B cell (primary cell): ENCODE data around the gene PPP3CA. TPM values are rescaled to one million over a fixed set of nuclear protein-coding genes. Genes with fewer than 3 reads are reported as not detected.

ENCODE experiments used
- ATAC-seq: fragments of 200-7000 bp; cut with Tn5 transposase; one replicate; pipeline ENCODE4 v1.10.0; 2021; ENCODE audit warnings: low read depth, mild to moderate bottlenecking, moderate number of reproducible peaks, moderate library complexity
- CTCF ChIA-PET: fragments of 350-600 bp; sonication (Branson Sonifier 250); formaldehyde crosslinking; loops from one replicate; lab custom pipeline; 2021; ENCODE audit warnings: antibody characterized with exemption, inconsistent platforms; lab: Charles Lee
- POLR2A ChIA-PET: fragments of 350-600 bp; sonication (Branson Sonifier 250); formaldehyde crosslinking; loops from one replicate; lab custom pipeline; 2021; ENCODE audit warnings: antibody characterized with exemption; lab: Charles Lee
- DNase-seq: peaks from one replicate; pipeline ENCODE4 v3.0.0; 2013
- H2AFZ ChIP-seq: 2 replicates; pipeline ENCODE4 v1.6.1; 2012; ENCODE audit warnings: mild to moderate bottlenecking, low read depth, low read length; ENCODE audit not compliant: insufficient read depth, poor library complexity, severe bottlenecking
- H3K27ac ChIP-seq, 2 donors: 1 replicate in 1 of 2; 2 replicates in 1 of 2; pipeline ENCODE4 v1.5.1; 2012 to 2013; ENCODE audit warnings: low read length in 2 of 2, mild to moderate bottlenecking in 2 of 2, moderate library complexity in 1 of 2
- H3K27me3 ChIP-seq, 4 experiments: fragments of 200-600 bp in 1 of 4; sonication (generic) in 1 of 4; replicated peaks in 1 of 4; 1 replicate in 2 of 4; 2 replicates in 2 of 4; pipeline versions ENCODE4 v1.6.1 to v1.7.0; 2013 to 2016; ENCODE audit warnings: low read length in 3 of 4, mild to moderate bottlenecking in 2 of 4, mixed read lengths in 1 of 4, moderate library complexity in 1 of 4; ENCODE audit not compliant: insufficient read depth in 4 of 4, control insufficient read depth in 3 of 4; ENCODE audit errors: control extremely low read depth in 1 of 4
- H3K36me3 ChIP-seq, 2 experiments: replicated peaks in 1 of 2; 1 replicate in 1 of 2; 2 replicates in 1 of 2; pipeline versions ENCODE4 v1.6.1 to v1.7.1; 2013; ENCODE audit warnings: low read length in 1 of 2; ENCODE audit not compliant: insufficient read depth in 2 of 2, control insufficient read depth in 1 of 2; ENCODE audit errors: control extremely low read depth in 1 of 2, extremely low read depth in 1 of 2
- H3K4me1 ChIP-seq, 2 donors: fragments of 200-600 bp in 1 of 2; sonication (generic) in 1 of 2; 1 replicate in 1 of 2; 2 replicates in 1 of 2; pipeline versions ENCODE4 v1.5.1 to v1.6.1; 2013 to 2017; ENCODE audit warnings: low read length in 2 of 2; ENCODE audit not compliant: control insufficient read depth in 2 of 2, insufficient read depth in 2 of 2
- H3K4me2 ChIP-seq: replicated peaks from 2 replicates; pipeline ENCODE3; 2012; ENCODE audit warnings: mild to moderate bottlenecking, low read depth, low read length; ENCODE audit not compliant: poor library complexity, severe bottlenecking
- H3K4me3 ChIP-seq, 5 experiments: fragments of 200-600 bp in 1 of 5; sonication (generic) in 1 of 5; 1 replicate in 3 of 5; 2 replicates in 2 of 5; pipeline versions ENCODE4 v1.5.1 to v1.7.0; 2011 to 2016; ENCODE audit warnings: low read length in 4 of 5, mild to moderate bottlenecking in 4 of 5, low read depth in 2 of 5, control low read depth in 1 of 5, moderate library complexity in 1 of 5; ENCODE audit not compliant: insufficient read depth in 1 of 5; ENCODE audit errors: control extremely low read depth in 1 of 5, extremely low read depth in 1 of 5
- H3K79me2 ChIP-seq: fragments of 200-600 bp; sonication (generic); one replicate; pipeline ENCODE4 v1.6.0; 2016; ENCODE audit warnings: low read length; ENCODE audit not compliant: control insufficient read depth, insufficient read depth
- H3K9ac ChIP-seq: fragments of 200-600 bp; sonication (generic); 2 replicates; pipeline ENCODE4 v1.6.1; 2017; ENCODE audit warnings: mild to moderate bottlenecking, low read length, moderate library complexity
- H3K9me3 ChIP-seq, 3 donors: one replicate each; pipeline versions ENCODE4 v1.6.1 to v1.7.1; 2013; ENCODE audit warnings: low read length in 2 of 3; ENCODE audit not compliant: control insufficient read depth in 2 of 3, insufficient read depth in 1 of 3; ENCODE audit errors: control extremely low read depth in 1 of 3
- H4K20me1 ChIP-seq: 2 replicates; pipeline ENCODE4 v1.6.0; 2012; ENCODE audit warnings: mild to moderate bottlenecking, low read length; ENCODE audit not compliant: insufficient read depth, control insufficient read depth, poor library complexity, severe bottlenecking
- H3K27ac Mint-ChIP-seq: one replicate; pipeline ENCODE4 v1.8.0; 2021; ENCODE audit warnings: mixed read lengths
- H3K27me3 Mint-ChIP-seq: one replicate; pipeline ENCODE4 v1.8.0; 2021; ENCODE audit warnings: mixed read lengths
- H3K4me1 Mint-ChIP-seq: one replicate; pipeline ENCODE4 v1.8.0; 2021; ENCODE audit warnings: mixed read lengths
- H3K4me3 Mint-ChIP-seq: one replicate; pipeline ENCODE4 v1.8.0; 2021; ENCODE audit warnings: mixed read lengths
- H3K9me3 Mint-ChIP-seq: one replicate; pipeline ENCODE4 v1.8.0; 2022; ENCODE audit warnings: mixed read lengths; ENCODE audit not compliant: insufficient read depth
- CTCF ChIP-seq: fragments of 200-600 bp; IDR thresholded peaks from one replicate; pipeline ENCODE4 v1.8.0; 2022; ENCODE audit warnings: antibody characterized with exemption, mild to moderate bottlenecking
- EZH2 ChIP-seq: IDR thresholded peaks from 2 replicates; pipeline ENCODE4 v1.6.1; 2012; ENCODE audit warnings: borderline replicate concordance, low read depth, mild to moderate bottlenecking, moderate library complexity, low read length; ENCODE audit not compliant: insufficient read depth, poor library complexity, severe bottlenecking
- WGBS: methylation state at CpG from one replicate; pipeline ENCODE4 v1.1.5; 2013; ENCODE audit warnings: missing lambda C conversion rate; ENCODE audit not compliant: insufficient coverage; 5-methylcytosine and 5-hydroxymethylcytosine counted together
- intact Hi-C: fragments of 100-400 bp; cut with micrococcal nuclease; formaldehyde crosslinking; loops from one replicate; pipeline ENCODE4 v1.10.0; 2022
- polyA plus RNA-seq: library from polyadenylated mRNA; depleted of rRNA; stranded (reverse); fragments of >200 nt; gene quantifications from 2 replicates; pipeline ENCODE4 v1.2.3, GENCODE V29; 2012
- total RNA-seq, 2 donors: library from RNA; stranded (reverse); fragments of 120-200 nt in 1 of 2; gene quantifications; 1 replicate in 1 of 2; 2 replicates in 1 of 2; pipeline versions ENCODE4 v1.2.3 to v1.2.4, GENCODE V29; 2013 to 2022

Gene PPP3CA
- total and polyA plus RNA-seq, 2 donors (not counting 1 experiment from before 2014, with no cell fraction given), result 14.3 to 85.1 TPM

GRCh38 chr4:101286663-101287062, 60.7 kb downstream of the PPP3CA start:
- TF ChIP-seq CTCF (no peak), EZH2 (no peak)
- H3K27me3 Mint-ChIP-seq, result no peaks in the 10 kb centered on the region
- peaks cover 32 to 62% of the 10 kb centered on the region in 2 donors for H3K4me1 ChIP-seq
- no CpG with 5 or more reads among the region's 1 CpG for WGBS
- no peaks in the 10 kb centered on the region for H3K9me3 Mint-ChIP-seq
- H4K20me1 ChIP-seq, result peaks cover 37% of the 10 kb centered on the region
- peaks cover 79% of the 10 kb centered on the region for H3K4me1 Mint-ChIP-seq
- H3K79me2 ChIP-seq, result peaks cover 85% of the 10 kb centered on the region
- no peak overlapping the region for H3K4me3 Mint-ChIP-seq
- H3K4me2 ChIP-seq, result no peak overlapping the region
- ChIA-PET POLR2A (no interaction called here), CTCF (interaction anchor here (0.5 kb wide), 1 partner anchor 144 kb away, joined by 4 read pairs; no protein-coding TSS in a partner anchor)
- H3K27ac Mint-ChIP-seq, result no peak overlapping the region
- no peaks in the 10 kb centered on the region for H3K9me3 ChIP-seq
- H3K36me3 ChIP-seq, result peaks cover 0 to 2% of the 10 kb centered on the region in 2 experiments
- H3K27ac ChIP-seq, result peak overlapping the region in 1 of 2 donors; percentile 38
- no peak overlapping the region for H3K9ac ChIP-seq
- no peak overlapping the region for H2AFZ ChIP-seq
- H3K27me3 ChIP-seq, result no peaks in the 10 kb centered on the region
- H3K4me3 ChIP-seq, result no peak overlapping the region
- ATAC-seq, result no peak
- no peak for DNase-seq
- intact Hi-C loops, result no loop called here

- WGBS, result no CpG with 5 or more reads among the region's 4 CpGs
Measured at GRCh38 chr4:101285985-101286384, 61.3 kb downstream of the PPP3CA start.

More at GRCh38 chr4:101285985-101286384, 61.3 kb downstream of the PPP3CA start:
- TF ChIP-seq EZH2 (no peak), CTCF (no peak)
- intact Hi-C loops, result no loop called here
- Mint-ChIP-seq H3K27ac (no peak overlapping the region), H3K4me1 (peaks cover 75% of the 10 kb centered on the region), H3K4me3 (no peak overlapping the region), H3K27me3 (no peaks in the 10 kb centered on the region), H3K9me3 (no peaks in the 10 kb centered on the region)
- H3K27me3 ChIP-seq, result no peaks in the 10 kb centered on the region
- H3K9me3 ChIP-seq, result no peaks in the 10 kb centered on the region
- no peak overlapping the region for H3K4me3 ChIP-seq
- peaks cover 31 to 59% of the 10 kb centered on the region in 2 donors for H3K4me1 ChIP-seq
- no peak overlapping the region for H3K4me2 ChIP-seq
- ChIA-PET POLR2A (interaction anchor here (0.7 kb wide), 1 partner anchor 795 kb away, joined by 10 read pairs; no protein-coding TSS in a partner anchor), CTCF (interaction anchor here (0.5 kb wide), 1 partner anchor 144 kb away, joined by 4 read pairs; no protein-coding TSS in a partner anchor)
- ATAC-seq (no peak), DNase-seq (no peak)
- no peak overlapping the region for H2AFZ ChIP-seq
- peaks cover 0 to 2% of the 10 kb centered on the region in 2 experiments for H3K36me3 ChIP-seq
- peak overlapping the region in 1 of 2 donors; percentile 40 for H3K27ac ChIP-seq
- H3K9ac ChIP-seq, result no peak overlapping the region
- peaks cover 35% of the 10 kb centered on the region for H4K20me1 ChIP-seq
- peaks cover 87% of the 10 kb centered on the region for H3K79me2 ChIP-seq
